ENCODE data around the gene NLRP12. TPM values are rescaled to one million over a fixed set of nuclear protein-coding genes. Genes with fewer than 3 reads are reported as not detected.

The NLRP12 gene
- total RNA-seq, 3 donors from 2014 or later (not counting 1 experiment from before 2014, with no cell fraction given): 0.35 to 13.6 (median 0.84) TPM

GRCh38 chr19:53812335-53812734 lies 11.8 kb downstream of the NLRP12 start:
- DNase-seq: no peak
- H3K36me3 ChIP-seq (ENCODE audit: control insufficient read depth, insufficient read depth, low read length): no peaks in the 10 kb centered on the region
- H3K4me1 ChIP-seq (ENCODE audit: control insufficient read depth, insufficient read depth, low read length): no peaks in the 10 kb centered on the region
- no peak overlapping the region for H3K27ac ChIP-seq (ENCODE audit: low read length)
- Mint-ChIP-seq H3K27me3 (ENCODE audit: low read depth in 2 of 2) (no peaks in the 10 kb centered on the region), H3K36me3 (no peaks in the 10 kb centered on the region), H3K9me3 (no peaks in the 10 kb centered on the region), H3K4me1 (no peaks in the 10 kb centered on the region), H3K27ac (no peak overlapping the region), H3K4me3 (no peak overlapping the region)
- no peaks in the 10 kb centered on the region for H3K9me3 ChIP-seq (ENCODE audit: control insufficient read depth, insufficient read depth, low read length)
- no peak overlapping the region for H3K4me3 ChIP-seq (ENCODE audit: low read length)
- TF ChIP-seq, protein P1, sequence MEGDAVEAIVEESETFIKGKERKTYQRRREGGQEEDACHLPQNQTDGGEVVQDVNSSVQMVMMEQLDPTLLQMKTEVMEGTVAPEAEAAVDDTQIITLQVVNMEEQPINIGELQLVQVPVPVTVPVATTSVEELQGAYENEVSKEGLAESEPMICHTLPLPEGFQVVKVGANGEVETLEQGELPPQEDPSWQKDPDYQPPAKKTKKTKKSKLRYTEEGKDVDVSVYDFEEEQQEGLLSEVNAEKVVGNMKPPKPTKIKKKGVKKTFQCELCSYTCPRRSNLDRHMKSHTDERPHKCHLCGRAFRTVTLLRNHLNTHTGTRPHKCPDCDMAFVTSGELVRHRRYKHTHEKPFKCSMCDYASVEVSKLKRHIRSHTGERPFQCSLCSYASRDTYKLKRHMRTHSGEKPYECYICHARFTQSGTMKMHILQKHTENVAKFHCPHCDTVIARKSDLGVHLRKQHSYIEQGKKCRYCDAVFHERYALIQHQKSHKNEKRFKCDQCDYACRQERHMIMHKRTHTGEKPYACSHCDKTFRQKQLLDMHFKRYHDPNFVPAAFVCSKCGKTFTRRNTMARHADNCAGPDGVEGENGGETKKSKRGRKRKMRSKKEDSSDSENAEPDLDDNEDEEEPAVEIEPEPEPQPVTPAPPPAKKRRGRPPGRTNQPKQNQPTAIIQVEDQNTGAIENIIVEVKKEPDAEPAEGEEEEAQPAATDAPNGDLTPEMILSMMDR (IDR thresholded peaks at IDR 0.05): no peak
- intact Hi-C loops (cut with micrococcal nuclease): no loop called here
- 70% methylated on average over 7 of the region's 7 CpGs for WGBS (ENCODE audit: insufficient coverage)
- no peak for ATAC-seq
- H3K27me3 ChIP-seq (ENCODE audit: control insufficient read depth, insufficient read depth, low read length): no peaks in the 10 kb centered on the region

DNA sequence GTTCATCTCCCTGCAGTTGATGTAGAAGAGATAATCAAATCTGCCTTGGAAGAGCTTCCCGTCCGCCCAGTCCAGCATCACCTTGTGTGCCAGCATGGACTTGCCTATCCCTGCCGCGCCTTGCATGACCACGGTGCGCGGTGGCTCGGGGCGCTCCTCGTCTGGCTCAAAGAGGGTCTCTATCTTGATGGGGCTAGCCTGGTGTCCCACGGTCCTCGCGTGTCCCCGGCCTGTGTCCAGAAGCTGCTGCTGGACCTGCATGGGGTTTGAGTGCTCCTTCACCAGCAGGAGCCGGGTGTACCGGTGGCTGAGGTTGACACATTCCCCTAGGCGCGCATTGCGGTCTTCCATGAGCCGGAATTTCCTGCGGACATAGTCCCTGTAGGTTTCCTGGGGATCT lies 13.2 kb downstream of the NLRP12 start:
- H3K9me3 ChIP-seq (ENCODE audit: control insufficient read depth, insufficient read depth, low read length): no peaks in the 10 kb centered on the region
- no peak overlapping the region for H3K27ac ChIP-seq (ENCODE audit: low read length)
- TF ChIP-seq, protein P1 (IDR thresholded peaks at IDR 0.05): no peak
- no peaks in the 10 kb centered on the region for H3K27me3 ChIP-seq (ENCODE audit: control insufficient read depth, insufficient read depth, low read length)
- no peaks in the 10 kb centered on the region for H3K4me1 Mint-ChIP-seq
- no peaks in the 10 kb centered on the region for H3K36me3 ChIP-seq (ENCODE audit: control insufficient read depth, insufficient read depth, low read length)
- DNase-seq: no peak
- ATAC-seq: no peak
- intact Hi-C loops (cut with micrococcal nuclease): no loop called here
- no peaks in the 10 kb centered on the region for H3K9me3 Mint-ChIP-seq
- H3K4me1 ChIP-seq (ENCODE audit: control insufficient read depth, insufficient read depth, low read length): no peaks in the 10 kb centered on the region
- WGBS (ENCODE audit: insufficient coverage): 96% methylated on average over 21 of the region's 21 CpGs
- no peaks in the 10 kb centered on the region for H3K36me3 Mint-ChIP-seq
- H3K27ac Mint-ChIP-seq: no peak overlapping the region
- H3K27me3 Mint-ChIP-seq (ENCODE audit: low read depth in 2 of 2): no peaks in the 10 kb centered on the region
- no peak overlapping the region for H3K4me3 ChIP-seq (ENCODE audit: low read length)
- no peak overlapping the region for H3K4me3 Mint-ChIP-seq

- H3K9me3 ChIP-seq (ENCODE audit: control insufficient read depth, insufficient read depth, low read length): no peaks in the 10 kb centered on the region
- no peak overlapping the region for H3K27ac Mint-ChIP-seq
- no peak overlapping the region for H3K27ac ChIP-seq (ENCODE audit: low read length)
- H3K27me3 Mint-ChIP-seq (ENCODE audit: low read depth in 2 of 2): no peaks in the 10 kb centered on the region
- H3K4me3 ChIP-seq (ENCODE audit: low read length): no peak overlapping the region
- no peaks in the 10 kb centered on the region for H3K36me3 ChIP-seq (ENCODE audit: control insufficient read depth, insufficient read depth, low read length)
- no peaks in the 10 kb centered on the region for H3K36me3 Mint-ChIP-seq
- H3K4me1 Mint-ChIP-seq: no peaks in the 10 kb centered on the region
- no peaks in the 10 kb centered on the region for H3K4me1 ChIP-seq (ENCODE audit: control insufficient read depth, insufficient read depth, low read length)
- H3K4me3 Mint-ChIP-seq: no peak overlapping the region
- 85% methylated on average over 13 of the region's 13 CpGs for WGBS (ENCODE audit: insufficient coverage)
- H3K27me3 ChIP-seq (ENCODE audit: control insufficient read depth, insufficient read depth, low read length): no peaks in the 10 kb centered on the region
- TF ChIP-seq, protein P1 (IDR thresholded peaks at IDR 0.05): no peak
- no peaks in the 10 kb centered on the region for H3K9me3 Mint-ChIP-seq
- DNase-seq: peak in 1 of 2 donors; percentile 1
- ATAC-seq: no peak
- intact Hi-C loops (cut with micrococcal nuclease): no loop called here
Observed at GRCh38 chr19:53810187-53810546, 13.9 kb downstream of the NLRP12 start.

GRCh38 chr19:53809518-53810186 lies 14.5 kb downstream of the NLRP12 start:
- no peaks in the 10 kb centered on the region for H3K9me3 Mint-ChIP-seq
- H3K27me3 ChIP-seq (ENCODE audit: control insufficient read depth, insufficient read depth, low read length): no peaks in the 10 kb centered on the region
- no peaks in the 10 kb centered on the region for H3K27me3 Mint-ChIP-seq (ENCODE audit: low read depth in 2 of 2)
- TF ChIP-seq, protein P1 (IDR thresholded peaks at IDR 0.05): no peak
- H3K9me3 ChIP-seq (ENCODE audit: control insufficient read depth, insufficient read depth, low read length): no peaks in the 10 kb centered on the region
- DNase-seq (peak in 1 of 2 donors; percentile 10), ATAC-seq (no peak)
- H3K27ac Mint-ChIP-seq: no peak overlapping the region
- no peaks in the 10 kb centered on the region for H3K36me3 ChIP-seq (ENCODE audit: control insufficient read depth, insufficient read depth, low read length)
- H3K4me1 Mint-ChIP-seq: no peaks in the 10 kb centered on the region
- no peak overlapping the region for H3K4me3 ChIP-seq (ENCODE audit: low read length)
- H3K4me3 Mint-ChIP-seq: no peak overlapping the region
- WGBS (ENCODE audit: insufficient coverage): 85% methylated on average over 28 of the region's 28 CpGs
- H3K4me1 ChIP-seq (ENCODE audit: control insufficient read depth, insufficient read depth, low read length): no peaks in the 10 kb centered on the region
- no peak overlapping the region for H3K27ac ChIP-seq (ENCODE audit: low read length)
- intact Hi-C loops (cut with micrococcal nuclease): no loop called here
- H3K36me3 Mint-ChIP-seq: no peaks in the 10 kb centered on the region
